Astrocyte (in vitro differentiated cells and primary cell): ENCODE results near the gene MAPK9. TPM values are rescaled to one million over a fixed set of nuclear protein-coding genes. Genes with fewer than 3 reads are reported as not detected.

ENCODE experiments used
- DNase-seq: peaks from one replicate; pipeline ENCODE4 v3.0.0-alpha.2; 2010; ENCODE audit warnings: low read depth
- FAIRE-seq: peaks from 2 replicates; lab custom pipeline; 2011; peaks lifted over from hg19 to GRCh38; lab: Jason Lieb, UNC
- H2AFZ ChIP-seq: 2 replicates; pipeline ENCODE4 v1.6.0; 2012; ENCODE audit warnings: low read depth, low read length, inconsistent platforms
- H3K27ac ChIP-seq: 2 replicates; pipeline ENCODE4 v1.5.1; 2011; ENCODE audit warnings: low read depth, low read length, inconsistent platforms
- H3K27me3 ChIP-seq: 2 replicates; pipeline ENCODE4 v1.6.0; 2011; ENCODE audit warnings: low read length, inconsistent platforms; ENCODE audit not compliant: insufficient read depth
- H3K36me3 ChIP-seq: 2 replicates; pipeline ENCODE4 v1.5.1; 2011; ENCODE audit warnings: low read length, inconsistent platforms; ENCODE audit not compliant: insufficient read depth
- H3K4me1 ChIP-seq: 2 replicates; pipeline ENCODE4 v1.5.1; 2011; ENCODE audit warnings: low read length, inconsistent platforms; ENCODE audit not compliant: insufficient read depth
- H3K4me2 ChIP-seq: 2 replicates; pipeline ENCODE4 v1.6.0; 2012; ENCODE audit warnings: low read length, inconsistent platforms
- H3K4me3 ChIP-seq: 2 replicates; pipeline ENCODE4 v1.5.1; 2011; ENCODE audit warnings: low read depth, mild to moderate bottlenecking, low read length, inconsistent platforms; ENCODE audit not compliant: insufficient read depth
- H3K79me2 ChIP-seq: 2 replicates; pipeline ENCODE4 v1.6.0; 2012; ENCODE audit warnings: mild to moderate bottlenecking, low read length, inconsistent platforms; ENCODE audit not compliant: insufficient read depth
- H3K9ac ChIP-seq: 2 replicates; pipeline ENCODE4 v1.6.0; 2012; ENCODE audit warnings: mild to moderate bottlenecking, low read length, inconsistent platforms
- H3K9me3 ChIP-seq: 2 replicates; pipeline ENCODE4 v1.5.1; 2012; ENCODE audit warnings: low read depth, mild to moderate bottlenecking, low read length, inconsistent platforms; ENCODE audit not compliant: insufficient read depth
- H4K20me1 ChIP-seq: 2 replicates; pipeline ENCODE4 v1.6.0; 2012; ENCODE audit warnings: low read length, inconsistent platforms; ENCODE audit not compliant: insufficient read depth
- H3K27ac Mint-ChIP-seq: one replicate; pipeline ENCODE4 v1.8.0; 2021; ENCODE audit warnings: mild to moderate bottlenecking, mixed read lengths; ENCODE audit not compliant: unreplicated experiment
- H3K27me3 Mint-ChIP-seq: one replicate; pipeline ENCODE4 v1.8.0; 2021; ENCODE audit warnings: low read depth, mixed read lengths; ENCODE audit not compliant: unreplicated experiment
- H3K36me3 Mint-ChIP-seq: one replicate; pipeline ENCODE4 v1.8.0; 2021; ENCODE audit warnings: low read depth, mixed read lengths; ENCODE audit not compliant: unreplicated experiment
- H3K4me1 Mint-ChIP-seq: one replicate; pipeline ENCODE4 v1.8.0; 2021; ENCODE audit warnings: low read depth, mixed read lengths; ENCODE audit not compliant: unreplicated experiment
- H3K4me3 Mint-ChIP-seq: one replicate; pipeline ENCODE4 v1.8.0; 2021; ENCODE audit warnings: mild to moderate bottlenecking, moderate library complexity, mixed read lengths; ENCODE audit not compliant: unreplicated experiment
- H3K9me3 Mint-ChIP-seq: one replicate; pipeline ENCODE4 v1.8.0; 2021; ENCODE audit warnings: mild to moderate bottlenecking, mixed read lengths; ENCODE audit not compliant: unreplicated experiment
- EZH2 ChIP-seq: IDR thresholded peaks from 2 replicates; pipeline ENCODE4 v1.6.1; 2012; ENCODE audit warnings: mild to moderate bottlenecking, low read length, inconsistent platforms; ENCODE audit not compliant: insufficient read depth
- total RNA-seq: library from RNA; stranded (reverse); gene quantifications from 2 replicates; pipeline ENCODE4 v1.2.1, GENCODE V29; 2021
- TF ChIP-seq, protein P1 (sequence below): IDR thresholded peaks from 2 replicates; pipeline ENCODE4 v1.5.1; 2011; ENCODE audit warnings: low read depth, mild to moderate bottlenecking, inconsistent platforms, low read length, moderate library complexity; ENCODE audit not compliant: insufficient read depth

Gene MAPK9
- total RNA-seq, 1 donor from 2014 or later = 34.0 TPM

DNA sequence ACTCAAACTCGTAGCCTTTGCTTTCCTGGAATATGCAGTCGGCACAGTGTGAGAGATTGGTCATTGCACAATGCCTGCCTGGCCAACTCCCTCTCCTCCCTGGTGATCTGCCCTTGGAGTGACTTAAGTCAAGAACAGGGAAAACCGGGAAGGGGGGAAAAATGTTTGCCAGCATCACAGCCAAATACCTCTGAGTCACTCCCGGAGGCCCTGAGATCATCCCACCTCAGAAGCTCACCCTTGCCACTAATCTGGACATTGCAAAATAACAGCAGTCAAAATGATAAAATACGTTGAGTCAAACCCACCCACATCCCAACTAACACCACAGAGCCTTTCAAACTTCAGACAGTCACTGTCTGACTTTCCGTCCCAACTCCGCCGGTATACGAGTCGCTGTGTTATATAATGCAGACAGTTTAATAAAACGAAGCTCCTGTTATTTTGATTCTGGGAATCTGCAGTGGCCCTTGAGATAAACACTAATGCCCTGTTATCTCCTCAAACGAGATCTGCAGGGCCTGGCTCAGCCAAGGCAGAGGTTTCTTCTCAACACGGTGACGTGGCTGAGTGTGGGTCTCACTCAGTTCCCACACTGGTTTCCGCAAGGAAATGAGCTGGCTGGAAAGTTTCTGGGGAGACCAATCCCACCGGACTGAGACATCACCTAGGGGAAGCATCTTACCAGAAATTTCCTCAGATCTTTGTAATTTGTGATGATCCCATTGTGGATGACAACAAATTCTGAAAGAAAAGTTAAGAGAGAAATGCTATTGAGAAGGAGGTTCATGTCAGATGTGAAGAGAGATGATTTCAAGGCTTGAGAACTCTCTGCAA lies 39.1 kb upstream of the MAPK9 start:
- no peaks in the 10 kb centered on the region for H4K20me1 ChIP-seq
- Mint-ChIP-seq H3K36me3 (peaks cover 5% of the 10 kb centered on the region), H3K9me3 (no peaks in the 10 kb centered on the region), H3K4me3 (peak overlapping the region; percentile 20), H3K27me3 (no peaks in the 10 kb centered on the region), H3K4me1 (peaks cover 25% of the 10 kb centered on the region), H3K27ac (peak overlapping the region; percentile 92)
- TF ChIP-seq, protein P1, sequence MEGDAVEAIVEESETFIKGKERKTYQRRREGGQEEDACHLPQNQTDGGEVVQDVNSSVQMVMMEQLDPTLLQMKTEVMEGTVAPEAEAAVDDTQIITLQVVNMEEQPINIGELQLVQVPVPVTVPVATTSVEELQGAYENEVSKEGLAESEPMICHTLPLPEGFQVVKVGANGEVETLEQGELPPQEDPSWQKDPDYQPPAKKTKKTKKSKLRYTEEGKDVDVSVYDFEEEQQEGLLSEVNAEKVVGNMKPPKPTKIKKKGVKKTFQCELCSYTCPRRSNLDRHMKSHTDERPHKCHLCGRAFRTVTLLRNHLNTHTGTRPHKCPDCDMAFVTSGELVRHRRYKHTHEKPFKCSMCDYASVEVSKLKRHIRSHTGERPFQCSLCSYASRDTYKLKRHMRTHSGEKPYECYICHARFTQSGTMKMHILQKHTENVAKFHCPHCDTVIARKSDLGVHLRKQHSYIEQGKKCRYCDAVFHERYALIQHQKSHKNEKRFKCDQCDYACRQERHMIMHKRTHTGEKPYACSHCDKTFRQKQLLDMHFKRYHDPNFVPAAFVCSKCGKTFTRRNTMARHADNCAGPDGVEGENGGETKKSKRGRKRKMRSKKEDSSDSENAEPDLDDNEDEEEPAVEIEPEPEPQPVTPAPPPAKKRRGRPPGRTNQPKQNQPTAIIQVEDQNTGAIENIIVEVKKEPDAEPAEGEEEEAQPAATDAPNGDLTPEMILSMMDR = no peak
- no peak for TF ChIP-seq EZH2
- H2AFZ ChIP-seq = no peak overlapping the region
- FAIRE-seq (peak; percentile 99), DNase-seq (peak; percentile 100)
- H3K4me1 ChIP-seq = peaks cover 44% of the 10 kb centered on the region
- no peaks in the 10 kb centered on the region for H3K27me3 ChIP-seq
- no peaks in the 10 kb centered on the region for H3K9me3 ChIP-seq
- H3K36me3 ChIP-seq = peaks cover 19% of the 10 kb centered on the region
- H3K9ac ChIP-seq = peak overlapping the region; percentile 86
- peaks cover 13% of the 10 kb centered on the region for H3K79me2 ChIP-seq
- H3K4me2 ChIP-seq = peak overlapping the region; percentile 77
- H3K27ac ChIP-seq = peak overlapping the region; percentile 99
- peak overlapping the region; percentile 5 for H3K4me3 ChIP-seq

DNA sequence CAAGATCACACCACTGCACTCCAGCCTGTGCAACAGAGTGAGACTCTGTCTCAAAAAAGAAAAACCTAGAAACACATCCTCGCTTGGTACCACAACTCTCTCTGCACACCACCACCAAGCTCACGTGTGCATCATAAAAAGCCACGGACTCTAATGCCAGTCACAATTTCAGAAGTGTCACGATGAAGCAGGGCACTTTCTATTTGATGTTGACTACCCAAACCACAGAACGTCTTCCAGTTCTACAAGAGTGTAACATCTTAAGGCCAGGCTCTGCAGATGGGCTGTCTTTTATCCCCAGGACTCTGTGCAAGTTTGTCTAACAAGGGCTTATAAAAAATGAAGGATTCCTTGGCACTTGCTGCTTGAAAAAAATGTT lies 38.4 kb upstream of the MAPK9 start:
- Mint-ChIP-seq H3K4me3 (no peak overlapping the region), H3K4me1 (peaks cover 25% of the 10 kb centered on the region), H3K27me3 (no peaks in the 10 kb centered on the region), H3K9me3 (no peaks in the 10 kb centered on the region), H3K36me3 (peaks cover 2% of the 10 kb centered on the region), H3K27ac (no peak overlapping the region)
- Histone ChIP-seq H3K4me2 (peak overlapping the region; percentile 77), H3K4me1 (peaks cover 44% of the 10 kb centered on the region), H3K4me3 (no peak overlapping the region), H3K27ac (peak overlapping the region; percentile 99), H3K36me3 (peaks cover 19% of the 10 kb centered on the region), H3K9me3 (no peaks in the 10 kb centered on the region), H4K20me1 (peaks cover 1% of the 10 kb centered on the region), H3K27me3 (no peaks in the 10 kb centered on the region), H3K79me2 (peaks cover 13% of the 10 kb centered on the region), H2AFZ (no peak overlapping the region), H3K9ac (peak overlapping the region; percentile 77)
- no peak for FAIRE-seq
- TF ChIP-seq, protein P1 = no peak
- no peak for TF ChIP-seq EZH2
- DNase-seq = no peak
